ENCODE data around the gene AAK1. TPM values are rescaled to one million over a fixed set of nuclear protein-coding genes. Genes with fewer than 3 reads are reported as not detected.

Gene AAK1
- total and polyA plus RNA-seq, 2 of the 13 experiments (the other 11 are each of a cell fraction or from before 2014, with no cell fraction given) = 9.8 to 10.3 TPM

- FAIRE-seq = peak; percentile 97
- TF ChIP-seq ZNF652 (CRISPR knock-in tag; IDR thresholded peaks at IDR 0.05; ENCODE audit: borderline replicate concordance, low read depth) = peak; percentile 7; the same call in 1 of the 2 replicates
- 0 out of 2 replicates have a peak, but pooled peaks have one; percentile 34 for TF ChIP-seq HNF1B (CRISPR knock-in tag; IDR thresholded peaks at IDR 0.05)
- peak; percentile 63; the same call in 1 of the 2 replicates for TF ChIP-seq ZNF644 (CRISPR knock-in tag; IDR thresholded peaks at IDR 0.05; ENCODE audit: low read depth)
- no peak; the same call in 1 of the 2 replicates for TF ChIP-seq GATAD2A (CRISPR knock-in tag; IDR thresholded peaks at IDR 0.05)
- TF ChIP-seq ZNF547 (CRISPR knock-in tag; IDR thresholded peaks at IDR 0.05) = no peak
- TF ChIP-seq ZNF556 (CRISPR knock-in tag; IDR thresholded peaks at IDR 0.05; ENCODE audit: borderline replicate concordance) = peak; percentile 52; the same call in 1 of the 2 replicates
- peak; percentile 39; the same call in 1 of the 2 replicates for TF ChIP-seq ZNF724P (CRISPR knock-in tag; IDR thresholded peaks at IDR 0.05; ENCODE audit: borderline replicate concordance)
- TF ChIP-seq SOX6 (IDR thresholded peaks at IDR 0.05) = no peak
- TF ChIP-seq SOX6 (CRISPR knock-in tag; IDR thresholded peaks at IDR 0.05) = peak; percentile 43
- TF ChIP-seq REL (CRISPR knock-in tag; conservative IDR thresholded peaks at IDR 0.05) = no peak
- no peak for TF ChIP-seq AFF4 (CRISPR knock-in tag; IDR thresholded peaks at IDR 0.05)
- TF ChIP-seq MIXL1 (CRISPR knock-in tag; IDR thresholded peaks at IDR 0.05) = 0 out of 2 replicates have a peak, but pooled peaks have one; percentile 15
- peak; percentile 95 for TF ChIP-seq RAD21 (CRISPR knock-in tag; IDR thresholded peaks at IDR 0.05)
- peak; percentile 66; the same call in 1 of the 2 replicates for TF ChIP-seq TSC22D2 (CRISPR knock-in tag; IDR thresholded peaks at IDR 0.05; ENCODE audit: borderline replicate concordance)
- TF ChIP-seq ZMAT3 (CRISPR knock-in tag; conservative IDR thresholded peaks at IDR 0.05) = 0 out of 2 replicates have a peak, but pooled peaks have one; percentile 25
- TF ChIP-seq PLRG1 (conservative IDR thresholded peaks at IDR 0.05) = no peak
- TF ChIP-seq PLSCR1 (CRISPR knock-in tag; IDR thresholded peaks at IDR 0.05; ENCODE audit: borderline replicate concordance) = no peak
- TF ChIP-seq RXRB (CRISPR knock-in tag; IDR thresholded peaks at IDR 0.05; ENCODE audit: borderline replicate concordance) = peak; percentile 78; the same call in 1 of the 2 replicates
- TF ChIP-seq ZNF260 (CRISPR knock-in tag; IDR thresholded peaks at IDR 0.05; ENCODE audit: borderline replicate concordance, low read depth) = no peak
Observed at GRCh38 chr2:69559442-69560146, 83.9 kb downstream of the AAK1 start.

More at GRCh38 chr2:69559442-69560146, 83.9 kb downstream of the AAK1 start:
- in situ Hi-C loops (cut with HindIII; ENCODE audit: extremely low pct_ligation_motif_present, low pct_unique_long_range_greater_than_20kb) (loop anchor here (5.0 to 10.0 kb wide), 2 partner anchors 153 to 255 kb away; no protein-coding TSS in a partner anchor), intact Hi-C loops (cut with micrococcal nuclease; ENCODE audit: unreplicated experiment) (loop anchor here (1.0 kb wide), 1 partner anchor 155 kb away; no protein-coding TSS in a partner anchor)
- Histone ChIP-seq H4K20me1 (ENCODE audit: insufficient read depth, low read length) (no peaks in the 10 kb centered on the region), H3K27ac (ENCODE audit: extremely low read length, insufficient read depth, low read length) (no peak overlapping the region), H3K9ac (ENCODE audit: insufficient read depth, low read depth, low read length) (no peak overlapping the region), H3K79me2 (ENCODE audit: insufficient read depth, low read length) (no peaks in the 10 kb centered on the region), H3K4me1 (ENCODE audit: insufficient read depth, low read length) (peaks cover 4% of the 10 kb centered on the region), H3K36me3 (replicated peaks in 1 of 2; ENCODE audit: control insufficient read depth in 1 of 2, insufficient read depth in 2 of 2, low read length in 2 of 2) (peaks cover 0 to 8% of the 10 kb centered on the region in 2 experiments; a peak in 2 of 5 replicates), H2AFZ (ENCODE audit: low read length) (no peak overlapping the region), H3K4me3 (replicated peaks in 1 of 3; ENCODE audit: insufficient read depth in 1 of 3, low read depth in 2 of 3, low read length in 3 of 3) (no peak overlapping the region), H3K27me3 (ENCODE audit: control insufficient read depth in 1 of 2, insufficient read depth in 2 of 2, low read length in 2 of 2) (no peaks in the 10 kb centered on the region), H3K9me3 (ENCODE audit: low read length) (no peaks in the 10 kb centered on the region), H3K4me2 (ENCODE audit: low read depth, low read length) (no peak overlapping the region)
- no TSS peak for BruUV-seq (replicated peaks)
- WGBS (ENCODE audit: low lambda C conversion rate) = 85% methylated on average over 3 of the region's 3 CpGs
- CTCF ChIA-PET (ENCODE audit: low intra/inter-chr PET ratio, low total read pairs) = interaction anchor here (2.2 to 2.9 kb wide), 2 partner anchors 155 to 157 kb away, joined by 6 to 52 read pairs; no protein-coding TSS in a partner anchor
- POLR2A ChIA-PET = no interaction called here
- ATAC-seq (peak; percentile 97), DNase-seq (ENCODE audit: low spot score) (peak; percentile 86)
